BLaER1 treated with 17β-estradiol and CSF1 and Interleukin-3, amounts not matched to agents 10 nM and 100 nM (cell line): ENCODE results near the gene IFI27L2.

Experiments
- H3K27ac ChIP-seq, 11 experiments: shearing (Covaris generic); formaldehyde crosslinking; 2 replicates each; pipeline ENCODE4 v1.8.1; 2022
- H3K27me3 ChIP-seq, 11 experiments: shearing (Covaris generic); formaldehyde crosslinking; 2 replicates each; pipeline ENCODE4 v1.8.1; 2022
- H3K36me3 ChIP-seq, 11 experiments: shearing (Covaris generic); formaldehyde crosslinking; 2 replicates each; pipeline ENCODE4 v1.8.1; 2022
- H3K4me1 ChIP-seq, 10 experiments: shearing (Covaris generic); formaldehyde crosslinking; 2 replicates each; pipeline ENCODE4 v1.8.1; 2022
- H3K4me2 ChIP-seq, 11 experiments: shearing (Covaris generic); formaldehyde crosslinking; 2 replicates each; pipeline ENCODE4 v1.8.1; 2022
- H3K4me3 ChIP-seq, 10 experiments: shearing (Covaris generic); formaldehyde crosslinking; 2 replicates each; pipeline ENCODE4 v1.8.1; 2022
- H3K9ac ChIP-seq, 11 experiments: shearing (Covaris generic); formaldehyde crosslinking; 2 replicates each; pipeline ENCODE4 v1.8.1; 2022
- H3K9me3 ChIP-seq, 11 experiments: shearing (Covaris generic); formaldehyde crosslinking; replicated peaks in 1 of 11; 2 replicates each; pipeline ENCODE4 v1.8.1; 2022
- H4K20me1 ChIP-seq, 11 experiments: shearing (Covaris generic); formaldehyde crosslinking; 2 replicates each; pipeline ENCODE4 v1.8.1; 2022
- Cebpa-rat ChIP-seq, 11 experiments: shearing (Covaris generic); IDR thresholded peaks; 2 replicates each; pipeline ENCODE4 v1.8.1; 2022

The IFI27L2 gene

DNA sequence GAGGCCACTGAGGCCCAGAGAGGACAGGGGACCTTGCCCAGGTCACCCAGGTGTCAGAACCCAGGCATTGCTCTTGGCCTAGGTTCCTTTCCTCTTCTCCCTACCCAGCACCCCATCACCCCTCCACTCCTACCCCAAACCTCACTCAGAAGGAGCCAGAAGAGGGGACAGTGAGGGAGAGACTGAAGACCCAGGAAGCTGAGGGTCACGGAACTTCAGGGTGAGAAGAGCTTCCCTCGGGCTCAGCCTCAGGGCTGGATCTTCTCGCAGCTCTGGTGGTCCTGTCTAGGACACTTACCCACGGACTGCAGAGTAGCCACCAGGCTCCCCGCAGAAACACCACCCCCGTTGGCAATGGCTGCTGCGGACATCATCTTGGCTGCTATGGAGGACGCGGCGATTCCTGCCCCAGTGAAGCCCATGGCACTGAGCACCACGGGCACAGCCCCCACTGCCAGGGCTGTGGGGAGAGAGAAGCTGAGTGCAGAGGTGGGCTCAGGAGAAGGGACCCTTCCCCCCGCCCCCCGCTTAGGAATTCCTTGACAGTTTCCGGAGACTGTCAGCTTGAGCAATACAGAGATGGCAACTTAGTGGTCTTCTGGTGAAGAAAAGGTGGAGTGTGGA lies 1.1 kb downstream of the IFI27L2 start:
- no peak for TF ChIP-seq Cebpa-rat (IDR thresholded peaks at IDR 0.05)
- H3K36me3 ChIP-seq, result peaks cover 0 to 25% (median 0%) of the 10 kb centered on the region in 11 experiments; a peak in 9 of 22 replicates
- H3K4me1 ChIP-seq, result peaks cover 8 to 30% (median 18%) of the 10 kb centered on the region in 10 experiments; a peak in 19 of 20 replicates
- H3K9ac ChIP-seq, result peak overlapping the region in 6 of 11 experiments; percentile 69 to 82 (median 78); a peak in 7 of 22 replicates
- H3K4me2 ChIP-seq, result peak overlapping the region; percentile 87 to 98 (median 91)
- peaks cover 0 to 1% (median 0%) of the 10 kb centered on the region in 11 experiments; a peak in 4 of 22 replicates for H3K9me3 ChIP-seq
- no peaks in the 10 kb centered on the region for H3K27me3 ChIP-seq
- H4K20me1 ChIP-seq, result no peaks in the 10 kb centered on the region; a peak in 1 of 22 replicates
- H3K4me3 ChIP-seq, result peak overlapping the region in 6 of 10 experiments; percentile 56 to 75 (median 68); a peak in 12 of 20 replicates
- 0 out of 22 replicates have a peak overlapping the region, but pooled peaks of 1 of the 11 experiments have one; percentile 67 for H3K27ac ChIP-seq

DNA sequence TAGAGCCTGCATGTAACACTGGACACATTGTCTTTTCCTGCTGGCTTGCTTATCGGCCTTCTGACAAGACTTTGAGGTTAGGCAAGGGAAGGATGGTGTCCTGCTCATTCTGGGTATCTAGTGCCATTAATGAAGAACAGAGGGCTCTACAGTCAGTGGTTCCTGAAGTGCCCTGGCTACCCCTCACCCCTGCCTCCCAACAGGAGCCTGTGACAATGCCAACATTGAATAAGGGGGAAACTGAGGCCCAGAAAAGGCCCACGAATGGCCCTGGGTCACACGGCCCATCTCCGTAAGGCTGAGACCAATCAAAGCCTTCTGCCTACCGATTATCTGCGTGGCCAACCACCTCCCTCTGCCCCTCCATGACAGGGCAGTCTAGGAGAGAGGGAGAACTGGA lies 2.1 kb downstream of the IFI27L2 start:
- no peak overlapping the region for H3K4me3 ChIP-seq
- no peak for TF ChIP-seq Cebpa-rat (IDR thresholded peaks at IDR 0.05)
- H3K4me1 ChIP-seq, result peaks cover 8 to 30% (median 18%) of the 10 kb centered on the region in 10 experiments; a peak in 19 of 20 replicates
- H4K20me1 ChIP-seq, result no peaks in the 10 kb centered on the region; a peak in 1 of 22 replicates
- H3K27ac ChIP-seq, result no peak overlapping the region
- H3K36me3 ChIP-seq, result peaks cover 0 to 25% (median 0%) of the 10 kb centered on the region in 11 experiments; a peak in 9 of 22 replicates
- H3K9ac ChIP-seq, result no peak overlapping the region
- peak overlapping the region in 1 of 11 experiments; percentile 88; a peak in 1 of 22 replicates for H3K4me2 ChIP-seq
- H3K9me3 ChIP-seq, result peaks cover 0 to 11% (median 7%) of the 10 kb centered on the region in 11 experiments; a peak in 8 of 22 replicates
- H3K27me3 ChIP-seq, result no peaks in the 10 kb centered on the region

DNA sequence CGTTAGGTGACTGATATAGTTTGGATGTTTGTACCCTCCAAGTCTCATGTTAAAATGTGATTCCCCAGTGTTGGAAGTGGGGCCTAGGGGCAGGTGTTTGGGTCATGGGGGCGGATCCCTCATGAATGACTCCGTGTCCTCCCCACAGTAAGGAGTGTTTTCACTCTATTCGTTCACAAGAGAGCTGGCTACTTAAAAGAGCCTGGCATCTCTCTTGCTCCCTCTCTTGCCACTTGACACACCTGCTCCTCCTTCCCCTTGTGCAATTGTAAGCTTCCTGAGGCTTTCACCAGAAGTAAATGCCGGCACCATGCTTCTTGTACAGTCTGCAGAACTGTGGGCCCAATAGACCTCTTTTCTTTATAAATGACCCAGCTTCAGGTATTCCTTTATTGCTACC lies 2.6 kb downstream of the IFI27L2 start:
- Histone ChIP-seq H3K27ac (no peak overlapping the region), H3K4me3 (no peak overlapping the region), H4K20me1 (no peaks in the 10 kb centered on the region; a peak in 1 of 22 replicates), H3K9me3 (peaks cover 0 to 14% (median 9%) of the 10 kb centered on the region in 11 experiments; a peak in 8 of 22 replicates), H3K36me3 (peaks cover 0 to 25% (median 0%) of the 10 kb centered on the region in 11 experiments; a peak in 9 of 22 replicates), H3K4me1 (peaks cover 8 to 30% (median 18%) of the 10 kb centered on the region in 10 experiments; a peak in 19 of 20 replicates), H3K9ac (no peak overlapping the region), H3K4me2 (no peak overlapping the region), H3K27me3 (no peaks in the 10 kb centered on the region)
- TF ChIP-seq Cebpa-rat (IDR thresholded peaks at IDR 0.05), result no peak

DNA sequence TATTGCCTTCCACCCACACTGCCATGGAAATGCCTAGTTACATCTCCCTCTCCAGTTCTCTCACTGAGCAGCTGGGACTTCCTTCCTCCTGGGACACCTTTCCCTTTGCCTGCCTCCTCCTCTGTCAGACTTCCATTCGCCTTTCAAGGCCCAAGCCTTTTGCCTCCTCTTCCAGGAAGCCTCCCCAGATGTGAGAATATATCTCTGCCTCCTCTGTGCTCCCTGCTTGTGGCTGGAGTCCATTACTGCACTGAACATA lies 3.1 kb downstream of the IFI27L2 start:
- Histone ChIP-seq H3K27me3 (no peaks in the 10 kb centered on the region), H3K9ac (no peak overlapping the region), H3K36me3 (peaks cover 0 to 25% (median 0%) of the 10 kb centered on the region in 11 experiments; a peak in 9 of 22 replicates), H3K27ac (no peak overlapping the region), H3K4me2 (no peak overlapping the region), H3K4me3 (no peak overlapping the region), H3K9me3 (peaks cover 0 to 19% (median 11%) of the 10 kb centered on the region in 11 experiments; a peak in 10 of 22 replicates), H3K4me1 (peaks cover 8 to 30% (median 18%) of the 10 kb centered on the region in 10 experiments; a peak in 19 of 20 replicates), H4K20me1 (no peaks in the 10 kb centered on the region; a peak in 1 of 22 replicates)
- TF ChIP-seq Cebpa-rat (IDR thresholded peaks at IDR 0.05), result no peak

DNA sequence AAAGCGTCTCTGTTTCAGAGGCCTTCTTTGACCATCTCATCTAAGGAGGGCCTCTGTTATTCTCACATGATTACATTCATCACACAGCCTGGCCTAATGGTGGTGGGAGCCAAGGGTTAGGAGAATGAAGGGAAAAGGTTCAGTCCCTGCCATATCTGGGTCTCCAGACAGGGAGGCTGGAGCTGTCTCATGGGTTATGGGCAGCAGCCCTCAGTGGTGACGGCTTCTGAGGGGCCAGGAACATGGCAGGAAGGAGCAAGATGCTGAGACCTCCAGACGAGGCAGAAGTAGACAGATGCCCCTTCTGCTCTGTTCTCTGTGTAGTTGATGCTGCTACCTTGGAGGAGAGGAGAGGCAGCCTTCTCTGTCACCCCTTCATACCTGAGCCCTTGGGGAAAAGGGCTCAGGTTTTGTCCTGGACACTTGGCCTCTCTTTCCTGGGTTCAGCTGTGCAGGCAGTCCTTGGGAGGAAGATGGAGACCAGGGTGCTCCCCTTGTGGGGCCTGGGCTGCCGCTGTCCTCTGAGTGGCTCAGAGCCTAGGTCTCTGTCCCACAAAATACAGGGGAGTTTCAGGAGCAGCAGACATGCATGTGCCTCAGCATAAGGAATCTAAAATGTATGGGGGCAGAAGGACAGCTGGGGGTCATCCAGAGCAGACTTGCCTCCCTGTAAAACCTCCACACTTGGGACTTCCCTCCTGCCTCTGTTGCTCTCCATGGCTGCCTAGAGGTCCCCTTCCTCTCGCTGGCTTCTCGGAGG lies 3.6 kb downstream of the IFI27L2 start:
- Histone ChIP-seq H3K36me3 (peaks cover 0 to 25% (median 0%) of the 10 kb centered on the region in 11 experiments; a peak in 9 of 22 replicates), H3K27ac (no peak overlapping the region), H4K20me1 (no peaks in the 10 kb centered on the region; a peak in 1 of 22 replicates), H3K4me1 (peaks cover 8 to 30% (median 18%) of the 10 kb centered on the region in 10 experiments; a peak in 19 of 20 replicates), H3K9ac (no peak overlapping the region), H3K4me2 (no peak overlapping the region), H3K9me3 (peaks cover 4 to 24% (median 16%) of the 10 kb centered on the region in 11 experiments; a peak in 18 of 22 replicates), H3K4me3 (no peak overlapping the region), H3K27me3 (no peaks in the 10 kb centered on the region)
- no peak for TF ChIP-seq Cebpa-rat (IDR thresholded peaks at IDR 0.05)

DNA sequence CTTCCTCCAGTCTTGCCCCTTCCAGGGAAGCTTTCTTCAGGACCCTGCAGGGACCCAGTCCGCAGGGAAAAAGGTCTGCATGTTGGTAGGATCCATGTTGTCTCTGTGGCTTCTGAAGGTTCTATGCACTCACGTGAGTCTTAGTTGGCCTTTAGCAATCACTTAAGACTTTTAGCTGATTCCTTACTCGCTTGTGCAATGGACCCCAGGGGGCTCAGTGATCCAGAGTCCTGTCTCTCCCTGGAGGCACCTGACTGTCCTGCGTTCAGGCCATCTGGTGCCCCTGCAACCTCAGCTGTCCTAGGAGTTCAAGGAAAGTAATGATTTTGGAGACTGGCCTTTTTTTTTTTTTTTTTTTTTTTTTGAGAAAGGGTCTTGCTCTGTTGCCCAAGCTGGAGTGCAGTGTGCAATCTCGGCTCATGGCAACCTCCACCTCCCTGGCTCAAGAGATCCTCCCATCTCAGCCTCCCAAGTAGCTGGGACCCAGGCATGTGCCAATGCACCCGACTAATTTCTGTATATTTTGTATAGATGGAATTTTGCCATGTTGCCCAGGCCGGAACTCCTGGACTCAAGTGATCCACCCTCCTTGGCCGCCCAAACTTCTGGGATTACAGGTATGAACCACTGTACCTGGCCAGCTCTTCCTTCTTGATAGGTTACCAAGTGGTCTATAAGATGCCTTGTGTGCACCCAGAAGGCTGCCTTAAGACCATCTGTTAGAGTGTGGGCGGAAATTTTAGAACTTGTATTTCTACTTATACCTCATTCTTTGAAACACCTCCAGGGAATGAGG lies 4.6 kb downstream of the IFI27L2 start:
- no peak for TF ChIP-seq Cebpa-rat (IDR thresholded peaks at IDR 0.05)
- H4K20me1 ChIP-seq, result no peaks in the 10 kb centered on the region; a peak in 1 of 22 replicates
- no peak overlapping the region for H3K9ac ChIP-seq
- peak overlapping the region in 2 of 11 experiments; percentile 18 to 21; a peak in 2 of 22 replicates for H3K4me2 ChIP-seq
- H3K27ac ChIP-seq, result no peak overlapping the region
- peaks cover 0 to 25% (median 0%) of the 10 kb centered on the region in 11 experiments; a peak in 9 of 22 replicates for H3K36me3 ChIP-seq
- H3K4me3 ChIP-seq, result no peak overlapping the region
- H3K27me3 ChIP-seq, result no peaks in the 10 kb centered on the region
- peaks cover under 1 to 23% (median 13%) of the 10 kb centered on the region in 10 experiments; a peak in 19 of 20 replicates for H3K4me1 ChIP-seq
- peaks cover 15 to 34% (median 27%) of the 10 kb centered on the region in 11 experiments; a peak in 21 of 22 replicates for H3K9me3 ChIP-seq

DNA sequence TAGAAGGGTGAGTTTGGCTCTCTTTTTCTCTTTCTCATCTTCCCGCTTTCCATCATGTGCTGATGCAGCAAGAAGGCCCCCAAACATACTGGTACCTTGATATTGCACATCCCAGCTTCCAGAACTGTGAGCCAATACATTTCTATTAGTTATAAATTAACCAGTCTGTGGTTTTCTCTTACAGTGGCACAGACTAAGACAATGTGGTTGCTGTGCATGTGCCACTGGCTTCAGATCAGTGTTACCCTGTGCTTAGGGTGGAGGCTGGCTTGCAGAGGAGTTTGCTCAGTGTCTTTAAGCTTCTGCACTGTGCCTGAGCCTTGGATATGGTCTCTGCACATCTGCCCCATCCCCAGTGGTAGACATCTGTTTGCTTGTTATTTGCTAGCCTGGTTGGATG lies 5.5 kb downstream of the IFI27L2 start:
- no peak overlapping the region for H3K4me2 ChIP-seq
- no peak overlapping the region for H3K4me3 ChIP-seq
- peaks cover 0 to 19% (median 11%) of the 10 kb centered on the region in 10 experiments; a peak in 18 of 20 replicates for H3K4me1 ChIP-seq
- no peak for TF ChIP-seq Cebpa-rat (IDR thresholded peaks at IDR 0.05)
- no peaks in the 10 kb centered on the region for H3K27me3 ChIP-seq
- H3K36me3 ChIP-seq, result peaks cover 0 to 25% (median 0%) of the 10 kb centered on the region in 11 experiments; a peak in 9 of 22 replicates
- H3K9me3 ChIP-seq, result peaks cover 23 to 42% (median 36%) of the 10 kb centered on the region in 11 experiments
- H3K9ac ChIP-seq, result no peak overlapping the region
- H3K27ac ChIP-seq, result no peak overlapping the region
- H4K20me1 ChIP-seq, result no peaks in the 10 kb centered on the region; a peak in 1 of 22 replicates

DNA sequence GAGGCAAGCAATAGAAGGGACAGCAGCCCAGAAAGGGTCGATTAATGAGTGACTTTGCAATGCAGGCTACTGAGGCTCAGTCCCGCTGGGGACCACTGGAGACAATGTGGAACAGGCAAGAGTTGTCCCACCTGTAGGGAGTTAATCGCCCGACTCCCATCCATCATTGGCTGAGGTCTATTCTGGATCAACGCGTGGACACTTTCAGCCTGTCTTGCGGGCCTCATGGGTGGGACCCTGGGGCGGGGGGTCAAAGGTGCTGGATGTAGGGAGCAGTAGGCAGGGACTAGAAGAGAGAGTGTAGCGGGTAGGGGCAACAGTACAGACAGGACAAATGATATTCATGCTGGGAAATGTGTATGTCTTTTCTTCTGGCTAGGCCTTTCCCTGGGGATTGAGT lies 6.1 kb downstream of the IFI27L2 start:
- Histone ChIP-seq H3K9ac (no peak overlapping the region), H3K27ac (no peak overlapping the region), H4K20me1 (no peaks in the 10 kb centered on the region; a peak in 1 of 22 replicates), H3K9me3 (peaks cover 23 to 42% (median 36%) of the 10 kb centered on the region in 11 experiments), H3K27me3 (no peaks in the 10 kb centered on the region), H3K4me2 (no peak overlapping the region), H3K4me1 (peaks cover 0 to 14% (median 6%) of the 10 kb centered on the region in 10 experiments; a peak in 17 of 20 replicates), H3K4me3 (no peak overlapping the region), H3K36me3 (peaks cover 0 to 25% (median 0%) of the 10 kb centered on the region in 11 experiments; a peak in 9 of 22 replicates)
- TF ChIP-seq Cebpa-rat (IDR thresholded peaks at IDR 0.05), result no peak
